SH-SY5Y (cell line): Measurements from ENCODE around the gene SNX4.

ENCODE experiments used
- GATA2 ChIP-seq: IDR thresholded peaks from 2 replicates; pipeline ENCODE4 v1.6.1; 2011; ENCODE audit warnings: mild to moderate bottlenecking, low read depth, low read length
- GATA3 ChIP-seq: IDR thresholded peaks from 2 replicates; pipeline ENCODE4 v1.6.1; 2011; ENCODE audit warnings: low read depth, mild to moderate bottlenecking, low read length, moderate library complexity

Gene SNX4

DNA sequence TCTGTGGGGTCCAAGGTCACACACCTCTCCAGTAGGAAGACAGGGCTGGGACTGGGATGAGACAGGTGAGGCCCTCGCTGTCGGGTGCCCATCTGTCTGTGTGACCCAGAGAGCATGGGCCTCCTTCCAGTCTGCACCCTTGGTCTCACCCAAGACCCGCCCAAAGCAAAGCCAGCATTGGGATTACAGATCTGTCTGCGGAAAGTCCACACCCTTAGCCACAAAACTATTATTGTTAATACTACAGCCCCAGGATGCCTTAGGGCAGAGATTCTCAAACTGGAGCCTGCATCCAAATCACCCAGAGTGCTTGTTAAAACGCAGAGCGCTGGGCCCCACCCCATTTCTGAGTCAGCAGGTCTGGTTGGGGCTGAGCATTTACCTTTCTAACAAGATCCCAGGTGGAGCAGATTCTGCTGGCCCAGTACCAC is 86.4 kb downstream of the SNX4 start:
- TF ChIP-seq GATA3 (no peak), GATA2 (no peak)

GRCh38 chr3:125433091-125433534 is 86.9 kb downstream of the SNX4 start:
- TF ChIP-seq GATA3, result no peak
- TF ChIP-seq GATA2, result no peak

DNA sequence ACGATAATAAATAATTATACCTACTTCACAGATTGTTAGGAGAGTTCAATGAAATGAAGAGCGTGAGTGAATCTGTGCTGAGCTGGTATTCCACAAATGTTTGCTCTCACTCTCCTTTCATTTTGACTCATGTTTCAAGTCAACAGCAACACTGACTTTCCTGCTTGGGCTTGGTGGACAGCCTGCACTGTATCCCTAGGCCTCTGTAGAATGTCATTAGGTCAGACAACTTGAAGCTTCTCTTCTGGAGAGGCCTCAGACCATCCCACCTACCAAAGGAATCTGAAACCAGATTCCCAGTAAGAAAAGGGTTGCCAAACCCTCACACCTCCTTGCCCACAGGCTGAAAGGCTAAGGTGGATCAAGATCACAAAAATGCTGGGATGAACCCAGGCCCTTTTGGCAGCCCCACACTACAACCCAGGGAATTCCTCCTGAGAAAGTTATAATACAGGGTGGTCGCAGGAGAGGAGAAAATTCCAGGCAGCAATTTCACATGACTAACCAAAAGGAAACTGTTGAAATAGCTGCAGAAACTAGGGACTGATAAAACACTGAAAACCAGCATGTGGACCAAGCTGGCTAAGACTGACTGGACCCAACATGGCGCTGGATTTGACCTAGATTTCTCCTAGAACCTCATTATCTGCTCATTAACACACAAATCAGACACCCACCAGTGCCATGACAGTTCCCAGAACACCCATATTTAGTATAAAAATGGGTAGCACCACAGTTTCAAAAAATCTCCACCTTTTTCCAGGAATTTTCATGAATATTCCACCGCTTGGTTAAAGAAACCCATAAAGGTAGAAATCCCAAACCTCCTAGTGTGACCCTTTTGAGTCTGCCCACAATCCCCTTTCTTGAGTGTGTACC is 87.9 kb downstream of the SNX4 start:
- TF ChIP-seq GATA2 (no peak), GATA3 (no peak)

DNA sequence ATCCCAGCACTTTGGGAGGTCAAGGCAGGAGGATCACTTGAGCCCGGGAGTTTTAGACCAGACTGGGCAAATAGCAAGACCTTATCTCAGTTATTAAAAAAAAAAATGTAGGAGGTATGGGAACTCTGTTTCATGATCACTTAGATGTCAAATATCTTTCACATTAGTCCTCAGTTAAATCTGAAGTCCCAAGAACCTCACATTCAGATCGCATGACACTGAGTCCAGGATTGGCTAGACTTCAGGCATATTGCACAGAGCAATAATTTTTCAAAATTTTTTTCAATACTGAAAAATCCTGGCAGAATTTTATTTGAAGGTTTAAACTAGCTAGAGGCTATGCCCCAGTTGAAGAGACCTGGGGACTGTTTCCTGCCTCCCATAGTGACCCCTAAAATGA is 88.6 kb downstream of the SNX4 start:
- TF ChIP-seq GATA2 (no peak), GATA3 (no peak)

DNA sequence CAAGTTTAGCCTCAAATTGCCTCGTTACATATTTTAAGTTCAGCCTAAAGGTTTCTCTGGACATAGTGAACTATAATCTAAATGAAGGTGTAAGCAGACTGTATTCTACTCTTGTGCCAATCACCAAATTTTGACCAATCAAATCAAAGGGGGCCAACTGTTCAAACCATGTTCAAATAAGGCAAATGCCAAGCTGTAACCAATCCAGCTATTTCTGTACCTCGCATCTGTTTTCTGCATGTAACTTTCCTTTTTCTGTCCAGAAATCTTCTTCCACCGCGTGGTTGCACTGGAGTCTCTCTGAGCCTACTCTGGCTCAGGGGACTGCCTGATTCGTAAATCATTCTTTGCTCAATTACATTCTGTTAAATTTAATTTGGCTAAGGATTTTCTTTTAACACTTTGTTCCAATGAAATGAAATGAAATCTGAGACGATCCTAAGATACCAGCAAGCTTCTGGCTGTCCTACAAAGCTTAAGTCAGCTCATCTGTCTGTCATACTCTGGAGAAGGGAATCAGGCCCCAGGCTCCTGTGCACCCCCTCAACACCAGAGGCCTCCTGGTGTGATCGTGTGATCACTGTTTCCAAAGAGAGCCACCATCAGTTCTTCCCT is 91.7 kb downstream of the SNX4 start:
- TF ChIP-seq GATA3 (no peak), GATA2 (no peak)

DNA sequence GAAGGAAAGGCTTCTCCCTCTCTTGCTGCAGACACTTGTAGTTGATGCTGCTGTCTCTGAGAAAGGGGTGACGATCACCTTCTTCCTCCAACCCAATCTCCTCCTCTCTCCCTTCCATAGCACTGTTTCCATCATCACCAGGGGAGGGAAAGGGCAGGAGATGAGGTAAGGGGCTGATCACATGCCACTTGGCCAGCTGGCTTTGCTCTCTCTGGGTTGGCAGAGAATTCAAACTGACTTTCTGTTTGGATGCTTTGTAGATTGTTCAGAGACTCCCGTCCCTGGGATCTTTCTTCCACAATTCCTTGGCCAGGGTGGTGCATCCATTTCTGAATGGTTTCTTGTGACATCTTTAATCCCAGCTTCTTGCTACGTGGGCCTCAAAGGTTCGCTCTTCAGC is 101.7 kb downstream of the SNX4 start:
- TF ChIP-seq GATA3 (no peak), GATA2 (no peak)

DNA sequence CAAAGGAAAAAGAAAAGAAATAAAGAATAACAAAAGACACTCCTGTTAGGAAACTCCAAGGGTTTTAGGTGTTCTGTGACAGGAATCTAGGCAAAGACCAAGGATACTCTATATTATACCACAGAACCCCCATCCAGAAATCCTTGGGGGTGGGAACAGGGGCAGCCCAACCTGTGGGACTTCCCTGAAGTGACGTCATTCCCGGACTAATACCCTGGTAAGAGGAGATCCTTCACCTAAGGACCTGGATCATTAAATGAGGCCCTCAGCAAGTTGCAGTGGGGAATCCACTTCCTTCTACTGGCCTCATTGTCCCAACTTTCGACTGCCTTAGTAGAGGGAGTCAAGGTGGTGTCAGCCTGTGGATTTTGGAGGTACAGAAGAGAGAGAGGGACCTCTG is 103.8 kb downstream of the SNX4 start:
- no peak for TF ChIP-seq GATA2

DNA sequence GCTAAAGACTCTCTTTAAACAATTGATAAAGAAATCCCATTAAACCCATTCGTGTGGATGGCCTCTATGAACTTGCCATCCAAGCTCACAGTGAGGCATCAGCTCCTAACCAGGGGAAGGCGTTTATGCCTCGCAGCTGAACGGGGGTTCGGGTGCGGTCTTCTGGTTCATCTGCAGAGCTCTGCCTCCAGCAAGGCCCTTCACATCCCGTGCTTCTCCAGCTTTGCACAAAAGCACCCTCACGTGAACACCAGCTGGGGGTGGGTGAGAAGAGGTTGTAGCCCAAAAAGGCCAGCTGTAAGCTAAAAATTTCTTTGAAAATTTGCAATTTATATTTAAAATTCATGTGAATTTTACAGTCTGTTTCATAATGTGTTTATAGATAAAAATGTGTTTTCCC is 105.3 kb downstream of the SNX4 start:
- no peak for TF ChIP-seq GATA3
- TF ChIP-seq GATA2, result no peak

GRCh38 chr3:125410922-125411321 is 109.1 kb downstream of the SNX4 start:
- TF ChIP-seq GATA3 (no peak), GATA2 (no peak)

- TF ChIP-seq GATA2, result no peak
- no peak for TF ChIP-seq GATA3
Measured at GRCh38 chr3:125406070-125406469, 113.9 kb downstream of the SNX4 start.

- TF ChIP-seq GATA2 (no peak), GATA3 (no peak)
Measured at GRCh38 chr3:125403789-125404188, 116.2 kb downstream of the SNX4 start.

DNA sequence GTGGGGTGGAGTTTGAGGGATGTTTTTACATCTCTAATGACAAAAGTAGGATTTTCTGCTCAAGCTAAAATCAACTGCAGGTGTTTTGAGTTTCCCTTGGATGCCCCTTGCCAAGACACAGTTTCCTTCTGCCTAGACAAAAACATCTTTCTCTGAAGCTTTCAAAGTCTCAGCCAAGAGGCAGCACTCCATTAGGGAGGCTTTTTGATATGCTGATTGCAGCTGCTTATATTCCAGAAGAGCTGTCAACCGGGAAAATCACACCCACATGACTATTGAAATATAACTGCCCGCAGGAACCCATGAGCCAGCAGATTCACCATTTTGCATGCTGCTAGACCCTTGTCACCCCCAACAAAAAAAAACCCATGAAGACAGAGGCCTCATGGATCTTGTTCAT is 117.4 kb downstream of the SNX4 start:
- no peak for TF ChIP-seq GATA3

DNA sequence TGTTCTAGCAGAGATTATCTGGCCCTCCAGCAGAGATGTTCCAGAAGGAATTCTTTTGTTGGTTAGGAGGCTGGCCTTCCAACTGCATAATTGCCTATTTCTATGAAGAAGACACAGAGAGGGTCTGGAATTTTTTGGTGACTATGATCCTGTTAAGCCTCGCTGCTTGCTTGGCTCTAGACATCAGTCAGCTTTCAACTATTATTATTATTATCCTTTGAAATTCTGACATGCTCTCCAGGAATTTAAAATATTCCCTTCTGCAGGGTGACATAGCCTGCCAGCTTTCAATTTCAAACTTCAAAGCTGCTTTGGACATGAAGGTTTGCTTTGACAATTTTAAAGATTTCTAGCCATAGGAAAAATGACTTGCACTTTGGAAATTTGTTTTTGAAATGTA is 118.6 kb downstream of the SNX4 start:
- TF ChIP-seq GATA3, result no peak
- no peak for TF ChIP-seq GATA2

DNA sequence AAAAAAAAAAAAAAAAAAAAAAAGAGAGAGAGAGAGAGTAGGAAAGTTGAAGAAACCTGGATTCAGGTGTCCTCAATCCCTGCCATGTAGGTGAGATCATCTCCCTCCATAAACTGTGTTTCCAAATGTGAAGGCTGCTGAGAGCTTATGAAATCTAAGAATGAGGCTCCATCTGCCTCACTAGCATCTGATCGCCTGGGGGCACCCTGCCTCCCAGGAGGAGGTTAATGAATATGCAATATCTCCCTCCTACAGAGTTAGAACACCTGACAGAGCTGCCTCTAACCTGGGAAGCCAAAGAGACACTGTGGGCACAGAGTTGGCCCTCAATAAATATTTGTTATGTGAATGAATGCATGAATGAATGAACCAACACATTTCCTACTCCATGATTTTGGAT is 121.0 kb downstream of the SNX4 start:
- TF ChIP-seq GATA3, result no peak
- no peak for TF ChIP-seq GATA2
